Activated T-cell treated with anti-CD3 and anti-CD28 coated beads, Interleukin-2, amount 50 U/mL, for 1 hour (primary cell): Measurements from ENCODE around the gene ANKUB1.

Experiments
- DNase-seq: peaks from one replicate; pipeline ENCODE4 v3.0.0-alpha.2; 2020

Gene ANKUB1

DNA sequence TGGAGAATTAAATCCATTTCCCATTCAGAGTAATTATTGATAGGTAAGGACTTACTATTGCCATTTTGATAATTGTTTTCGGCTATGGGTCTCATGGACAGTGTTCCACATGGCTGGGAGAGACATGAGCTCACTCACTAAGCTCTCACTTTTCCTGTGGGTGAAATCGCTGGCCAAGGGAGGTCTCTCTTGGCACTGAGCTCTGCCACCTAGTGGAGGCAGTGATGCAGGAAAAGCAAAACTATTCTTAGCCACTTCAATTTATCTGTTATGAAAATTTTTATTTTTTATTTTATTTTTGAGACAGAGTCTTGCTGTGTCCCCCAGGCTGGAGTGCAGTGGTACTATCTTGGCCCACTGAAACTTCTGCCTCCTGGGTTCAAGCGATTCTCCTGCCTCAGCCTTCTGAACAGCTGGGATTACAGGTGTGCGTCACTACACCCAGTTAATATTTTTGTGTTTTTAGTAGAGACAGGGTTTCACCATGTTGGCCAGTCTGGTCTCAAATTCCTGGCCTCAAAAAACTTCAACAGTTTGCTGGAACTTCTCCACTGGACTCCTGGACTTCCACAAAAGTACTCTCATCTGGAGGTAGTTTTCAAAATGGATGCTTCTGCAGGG, 16.0 kb upstream of the ANKUB1 start:
- DNase-seq, result peak; percentile 42

GRCh38 chr3:149806171-149806778, 13.9 kb upstream of the ANKUB1 start:
- no peak for DNase-seq

- no peak for DNase-seq
Observed at GRCh38 chr3:149801639-149802038, 9.3 kb upstream of the ANKUB1 start.

DNA sequence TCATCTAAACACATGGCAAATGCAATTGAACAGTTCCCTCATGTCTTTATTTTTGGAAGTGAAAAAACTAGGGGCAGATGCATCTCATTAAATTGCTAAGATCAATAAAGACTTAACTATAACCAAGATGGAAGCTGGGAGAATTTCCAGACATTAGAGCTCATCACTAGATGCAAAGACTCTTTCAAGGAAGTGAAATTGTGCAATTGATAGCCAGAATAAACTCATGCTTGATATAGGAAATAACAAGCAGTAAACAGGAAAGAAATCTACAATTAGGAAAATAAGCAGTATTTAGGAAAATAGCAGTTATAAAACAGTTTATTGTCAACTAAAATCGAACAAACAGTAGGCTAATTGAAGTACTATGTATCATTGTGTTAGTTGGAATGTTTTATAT, 8.8 kb upstream of the ANKUB1 start:
- DNase-seq, result no peak

DNA sequence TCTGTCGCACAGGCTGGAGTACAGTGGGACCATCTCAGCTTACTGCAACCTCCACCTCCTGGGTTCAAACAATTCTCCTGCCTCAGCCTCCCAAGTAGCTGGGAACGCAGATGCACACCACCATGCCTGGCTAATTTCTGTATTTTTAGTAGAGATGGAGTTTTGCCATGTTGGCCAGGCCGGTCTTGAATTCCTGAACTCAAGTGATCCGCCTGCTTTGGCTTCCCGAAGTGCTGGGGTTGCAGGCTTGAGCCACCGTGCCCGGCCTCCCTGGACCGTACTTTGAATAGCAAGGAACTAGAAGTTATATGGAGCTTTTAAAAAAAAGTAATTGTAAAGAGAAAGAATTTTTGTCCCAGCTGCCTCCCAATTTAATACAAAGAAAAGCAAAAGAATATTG, 8.3 kb upstream of the ANKUB1 start:
- no peak for DNase-seq

DNA sequence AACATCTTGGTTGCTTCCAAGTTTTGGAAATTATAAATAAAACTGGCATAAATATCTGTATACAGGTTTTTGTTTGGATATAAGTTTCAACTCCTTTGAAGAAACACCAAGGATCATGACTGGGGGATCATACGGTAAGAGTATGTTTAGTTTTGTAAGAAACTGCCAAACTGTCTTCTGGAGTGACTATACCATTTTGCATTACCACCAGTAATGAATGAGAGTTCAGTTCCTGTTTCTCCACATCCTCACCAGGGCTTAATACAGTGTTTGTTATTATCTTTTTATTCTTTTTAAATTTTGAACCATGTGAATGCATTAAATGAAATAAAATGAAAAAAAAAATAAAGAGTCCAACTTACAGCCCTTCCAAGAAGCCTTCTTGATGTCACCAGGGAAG, 3.7 kb upstream of the ANKUB1 start:
- DNase-seq, result no peak

DNA sequence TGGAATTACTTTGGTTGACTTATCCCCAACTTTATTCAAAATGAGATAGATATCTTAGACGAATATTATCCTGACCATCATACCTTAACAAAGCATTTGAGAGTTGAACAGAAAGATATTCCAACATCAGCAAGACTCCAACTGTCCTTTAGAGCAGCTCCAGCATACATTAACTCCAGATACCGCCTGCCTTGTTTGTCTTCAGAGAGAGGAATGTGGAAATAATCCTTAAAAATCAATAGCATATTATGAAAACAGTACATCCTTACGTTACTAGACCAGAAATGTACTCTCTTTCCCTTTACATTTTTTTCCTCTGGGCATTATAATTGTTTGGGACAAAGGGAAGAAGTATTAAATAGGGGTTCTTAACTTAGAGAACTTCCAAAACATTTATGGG, 1.7 kb downstream of the ANKUB1 start:
- DNase-seq, result no peak

DNA sequence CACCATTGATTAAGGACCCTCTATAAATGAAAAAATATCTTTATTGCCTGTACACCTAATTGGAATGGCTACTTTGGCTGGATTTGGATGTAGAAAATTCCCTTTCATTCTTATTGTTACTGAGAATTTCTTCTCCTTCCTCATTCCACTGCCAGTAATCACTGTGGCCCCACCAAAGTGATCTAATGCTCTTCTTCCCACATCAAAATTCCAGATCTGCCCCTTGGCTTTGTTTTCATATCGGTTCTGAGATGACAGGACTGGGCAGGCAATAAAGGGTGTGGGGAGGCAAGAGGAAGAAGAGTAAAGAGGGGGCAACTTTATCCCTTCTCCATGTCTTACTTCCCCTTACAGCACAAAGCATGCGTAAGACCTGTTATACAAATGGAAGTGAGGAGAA, 2.1 kb downstream of the ANKUB1 start:
- no peak for DNase-seq

- DNase-seq, result no peak
Observed at GRCh38 chr3:149784064-149784704, 8.2 kb downstream of the ANKUB1 start.

- no peak for DNase-seq
Observed at GRCh38 chr3:149783576-149783975, 8.8 kb downstream of the ANKUB1 start.

DNA sequence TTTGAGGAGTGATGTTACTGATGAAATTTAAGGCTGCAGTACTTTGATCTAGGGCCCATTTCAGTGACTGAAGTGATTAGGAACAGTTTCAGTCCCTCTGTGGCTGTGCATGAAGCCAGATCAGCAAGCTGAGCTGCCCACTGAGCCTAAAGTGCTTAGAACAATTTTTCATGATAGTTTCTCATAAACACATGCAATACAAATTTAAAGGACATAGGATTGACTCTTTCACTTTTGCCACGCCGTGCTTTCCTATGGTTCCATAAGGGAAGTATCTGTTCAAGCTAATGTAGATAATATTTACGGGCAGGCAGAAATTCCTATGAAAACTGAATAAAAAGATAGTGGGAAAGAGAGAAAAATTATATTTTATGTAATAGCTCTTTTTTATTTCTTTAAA, 10.6 kb downstream of the ANKUB1 start:
- DNase-seq, result no peak

DNA sequence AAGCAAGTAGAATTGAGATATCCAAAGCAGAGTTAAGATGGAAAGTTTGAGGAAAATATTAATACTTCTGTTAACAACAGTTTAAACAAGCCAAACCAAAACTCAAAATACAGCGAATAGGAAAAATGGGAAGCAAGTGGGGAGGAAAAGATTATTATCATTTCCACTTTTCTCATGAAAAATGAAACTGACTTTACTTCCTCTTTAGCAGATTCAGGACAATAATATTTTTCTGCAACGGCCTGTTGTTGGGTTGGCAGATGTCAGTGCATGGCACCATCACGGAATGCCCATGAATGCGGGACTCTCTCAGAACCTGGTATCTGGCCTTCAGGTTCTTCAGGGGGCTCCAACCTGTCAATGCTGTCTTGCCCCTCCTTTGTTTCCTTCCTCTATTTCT, 11.1 kb downstream of the ANKUB1 start:
- DNase-seq, result no peak

DNA sequence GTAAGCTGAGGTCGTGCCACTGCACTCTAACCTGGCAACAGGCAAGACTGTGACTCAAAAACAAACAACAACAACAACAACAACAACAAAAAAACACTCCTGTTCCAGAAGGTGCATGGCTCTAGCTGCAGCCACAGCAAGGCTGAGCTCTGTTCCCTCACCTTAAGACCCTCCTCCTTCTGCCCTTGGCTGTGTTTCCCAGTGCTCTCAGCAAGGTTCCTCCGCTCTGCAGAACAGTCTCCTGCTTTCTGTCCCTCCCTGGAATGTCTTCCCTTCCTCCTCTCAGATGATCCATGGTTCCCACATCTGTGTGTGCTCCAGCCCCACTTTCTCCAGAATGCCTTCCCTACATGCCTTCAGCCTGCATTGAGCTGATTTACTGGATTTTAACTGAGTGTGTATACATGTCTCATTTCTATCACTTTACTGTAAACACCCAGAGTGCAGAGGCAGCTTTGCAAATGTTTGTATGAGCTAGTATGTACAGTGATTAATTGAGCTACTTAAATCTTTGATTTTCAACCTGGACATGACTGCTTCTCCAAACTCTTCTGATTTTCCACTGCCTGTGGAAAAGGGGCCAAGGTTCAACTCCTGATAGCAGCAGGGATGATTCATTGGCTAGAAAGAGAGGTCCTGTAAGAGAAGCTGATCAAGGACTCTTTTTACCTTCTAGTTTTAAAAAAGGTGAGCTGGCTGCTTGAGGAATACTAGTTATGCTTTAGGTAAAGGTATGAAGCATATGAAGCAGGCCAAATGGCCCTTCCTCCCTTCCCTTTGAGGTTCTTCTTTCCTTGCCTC, 14.7 kb downstream of the ANKUB1 start:
- no peak for DNase-seq

GRCh38 chr3:149776170-149776569, 16.2 kb downstream of the ANKUB1 start:
- no peak for DNase-seq

DNA sequence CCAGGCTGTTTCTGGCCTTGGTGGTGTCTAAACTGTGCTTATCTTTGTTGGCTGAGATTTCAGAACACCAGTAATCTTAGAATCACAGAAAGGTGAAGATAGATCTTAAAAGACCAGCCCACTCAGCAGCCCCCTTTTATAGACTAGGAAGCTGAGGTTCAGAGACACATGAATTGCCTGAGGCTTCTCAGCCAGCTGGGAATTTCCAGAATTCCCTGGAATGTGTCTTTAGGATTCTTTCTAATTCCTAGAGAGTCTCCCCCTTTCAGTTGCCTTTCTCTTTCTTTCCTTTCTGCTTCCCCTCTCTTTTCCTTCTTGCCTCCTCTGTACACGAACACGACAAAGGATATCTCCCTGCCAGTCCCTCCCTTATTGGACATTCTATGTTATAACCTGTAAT, 19.5 kb downstream of the ANKUB1 start:
- DNase-seq, result no peak

GRCh38 chr3:149771652-149772271, 20.6 kb downstream of the ANKUB1 start:
- peak; percentile 18 for DNase-seq

- no peak for DNase-seq
Observed at GRCh38 chr3:149770246-149770645, 22.1 kb downstream of the ANKUB1 start.

- no peak for DNase-seq
Observed at GRCh38 chr3:149768704-149769103, 23.6 kb downstream of the ANKUB1 start.

DNA sequence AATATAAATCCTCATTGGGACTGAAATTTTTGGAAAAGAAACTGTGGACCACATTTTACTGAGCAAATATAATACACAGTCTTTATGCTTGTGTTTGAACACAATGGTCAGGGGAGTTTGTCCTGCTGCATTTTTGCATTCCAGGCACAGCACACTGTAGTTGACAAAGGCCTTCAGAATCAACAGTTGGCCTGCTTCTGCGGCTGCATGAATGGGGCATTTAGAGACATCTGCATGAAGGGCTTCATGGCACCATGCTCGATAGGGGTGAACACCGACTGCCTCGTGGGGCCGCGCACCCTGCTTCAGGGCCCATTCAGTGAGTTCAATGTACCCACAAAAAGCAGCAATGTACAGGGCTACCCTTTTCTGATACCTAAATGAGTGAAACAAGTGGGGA, 24.6 kb downstream of the ANKUB1 start:
- no peak for DNase-seq

- no peak for DNase-seq
Observed at GRCh38 chr3:149765762-149766334, 26.5 kb downstream of the ANKUB1 start.

- no peak for DNase-seq
Observed at GRCh38 chr3:149764302-149764701, 28.1 kb downstream of the ANKUB1 start.

DNA sequence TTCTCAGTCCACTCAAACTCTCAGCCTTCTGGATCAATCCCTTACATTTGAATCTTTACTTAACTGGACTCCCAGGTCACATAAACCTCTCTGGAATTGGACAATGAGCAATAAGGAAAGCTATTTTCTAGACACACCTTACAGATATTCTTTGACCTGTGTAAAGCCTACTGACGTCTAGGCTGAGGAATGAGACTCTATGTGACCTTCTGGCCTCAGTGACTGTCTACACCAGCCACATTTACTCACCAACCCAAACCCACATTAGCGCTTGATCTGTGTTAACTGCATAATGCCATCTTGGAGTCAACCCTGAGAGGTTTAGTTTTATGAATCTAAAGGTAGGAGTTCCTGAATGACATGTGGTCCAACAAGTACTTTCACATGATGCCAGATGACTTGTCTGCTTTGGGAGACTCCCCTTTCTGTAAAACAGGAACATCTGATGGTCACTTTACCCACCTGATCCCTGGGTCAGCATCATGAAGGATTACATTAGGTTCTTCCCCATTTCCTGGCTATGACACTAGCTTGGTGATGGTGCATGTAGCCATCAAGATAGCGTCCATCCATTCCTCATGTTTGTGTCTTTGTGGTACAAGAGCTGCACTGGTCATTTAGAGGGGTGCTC, 28.7 kb downstream of the ANKUB1 start:
- no peak for DNase-seq

- DNase-seq, result no peak
Observed at GRCh38 chr3:149753717-149754116, 38.6 kb downstream of the ANKUB1 start.
